RWPE1 (cell line): ENCODE results near the gene NINJ2.

ENCODE experiments used
- CTCF ChIA-PET: fragments of 350-600 bp; sonication (Branson Sonifier 250); formaldehyde crosslinking; extraction: SDS; loops from one replicate; lab custom pipeline; 2021; lab: Yijun Ruan, JAX
- POLR2A ChIA-PET: fragments of 400-600 bp; formaldehyde crosslinking; extraction: SDS; loops from one replicate; lab custom pipeline; 2020; ENCODE audit warnings: antibody characterized with exemption; ENCODE audit not compliant: low non-redundant PET; lab: Yijun Ruan, JAX
- DNase-seq: peaks from one replicate; pipeline ENCODE4 v3.0.0; 2012; ENCODE audit warnings: low spot score
- H3K27ac ChIP-seq: fragments of 450-650 bp; 2 replicates; pipeline ENCODE4 v1.5.1; 2017
- CTCF ChIP-seq: fragments of 450-650 bp; conservative IDR thresholded peaks from 2 replicates; pipeline ENCODE4 v1.5.1; 2017; ENCODE audit warnings: low read depth, mild to moderate bottlenecking

The NINJ2 gene

DNA sequence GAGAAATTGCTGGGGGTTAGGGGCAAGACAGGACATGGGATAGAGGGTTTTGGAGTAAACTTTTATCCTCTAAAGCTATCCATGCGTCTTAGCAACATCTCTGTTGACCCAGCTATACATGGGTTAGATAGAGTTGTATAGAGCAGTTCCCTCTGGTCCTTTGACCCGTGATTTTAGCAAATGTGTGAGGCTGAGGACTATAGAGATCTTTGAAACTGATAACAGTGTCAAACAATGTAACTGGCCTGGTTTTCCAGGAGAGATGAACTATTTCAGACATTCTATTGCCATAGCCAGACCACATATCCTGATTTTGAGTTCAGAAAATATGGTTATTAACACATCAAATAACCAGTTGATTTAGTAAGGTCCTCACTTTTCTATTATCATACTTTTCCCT lies 143.1 kb downstream of the NINJ2 start:
- H3K27ac ChIP-seq = no peak overlapping the region
- POLR2A ChIA-PET = no interaction called here
- CTCF ChIA-PET = no interaction called here
- no peak for TF ChIP-seq CTCF
- no peak for DNase-seq

DNA sequence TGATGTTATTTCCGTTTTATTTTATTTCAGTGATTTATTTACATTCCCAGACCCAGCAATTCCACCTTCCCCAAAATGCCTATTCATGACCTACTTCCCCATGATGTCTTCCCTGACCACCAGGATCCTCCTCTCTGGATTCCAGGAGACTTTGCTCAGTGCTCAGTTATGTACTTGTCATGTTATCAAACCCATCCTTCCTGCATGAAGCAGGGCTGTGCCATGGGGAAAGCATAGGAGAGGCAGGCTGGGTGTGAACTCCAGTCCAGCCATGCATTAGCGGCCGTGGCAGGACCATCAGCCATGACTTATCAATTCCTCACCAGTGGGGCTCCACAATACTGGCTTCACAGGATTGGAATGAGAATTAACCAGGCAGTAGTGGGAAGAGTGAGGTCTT lies 145.7 kb downstream of the NINJ2 start:
- TF ChIP-seq CTCF = no peak
- POLR2A ChIA-PET = no interaction called here
- CTCF ChIA-PET = interaction anchor here (1.6 kb wide), 1 partner anchor 75 kb away, joined by 3 read pairs; no protein-coding TSS in a partner anchor
- DNase-seq = no peak
- no peak overlapping the region for H3K27ac ChIP-seq
